HepG2 (cell line): ENCODE measurements around the gene ZNF227. TPM values are rescaled to one million over a fixed set of nuclear protein-coding genes. Genes with fewer than 3 reads are reported as not detected.
A peak's percentile ranks its signal among the peaks of the same experiment; 100 is the strongest.

Experiments used
- ATAC-seq: fragments of 200-7000 bp; cut with Tn5 transposase; 3 replicates; pipeline ENCODE4 v1.9.1; 2020; ENCODE audit warnings: mild to moderate bottlenecking, moderate library complexity
- BruUV-seq: library from RNA; stranded (reverse); fragments of 400-500 nt; replicated peaks from 2 replicates; lab custom pipeline; 2021; lab: Mats Ljungman, UMichigan
- CTCF ChIA-PET: fragments of 300-600 bp; formaldehyde crosslinking; extraction: SDS; loops from one replicate; lab custom pipeline; 2021; ENCODE audit warnings: low total read pairs, inconsistent platforms, low intra/inter-chr PET ratio; lab: Yijun Ruan, JAX
- POLR2A ChIA-PET: fragments of 350-600 bp; sonication (Branson Sonifier 250); formaldehyde crosslinking; loops from one replicate; lab custom pipeline; 2020; ENCODE audit warnings: antibody characterized with exemption, inconsistent platforms; lab: Yijun Ruan, JAX
- DNase-seq: peaks from one replicate; pipeline ENCODE4 v3.0.0-alpha.2; 2015; ENCODE audit warnings: low spot score
- FAIRE-seq: peaks from 3 replicates; lab custom pipeline; 2011; peaks lifted over from hg19 to GRCh38; lab: Jason Lieb, UNC
- H2AFZ ChIP-seq: one replicate; pipeline ENCODE4 v1.6.1; 2011; ENCODE audit warnings: low read length, inconsistent platforms
- H3K27ac ChIP-seq: fragments of 300-600 bp; 3 replicates; pipeline ENCODE4 v1.8.0; 2011; ENCODE audit warnings: mixed run types, mild to moderate bottlenecking, mixed read lengths, low read length, inconsistent platforms; ENCODE audit not compliant: insufficient read depth; ENCODE audit errors: extremely low read length
- H3K27me3 ChIP-seq, 2 experiments: fragments of 200-600 bp in 1 of 2; 2 replicates in 1 of 2; 3 replicates in 1 of 2; pipeline versions ENCODE4 v1.6.0 to v1.8.0; 2011; ENCODE audit warnings: low read length in 2 of 2, mild to moderate bottlenecking in 2 of 2, moderate library complexity in 2 of 2, inconsistent platforms in 1 of 2; ENCODE audit not compliant: insufficient read depth in 2 of 2, control insufficient read depth in 1 of 2
- H3K36me3 ChIP-seq, 2 experiments: fragments of 200-600 bp in 1 of 2; replicated peaks in 1 of 2; 2 replicates in 1 of 2; 3 replicates in 1 of 2; pipeline versions ENCODE4 v1.5.1 to v1.8.0; 2011; ENCODE audit warnings: low read length in 2 of 2, inconsistent platforms in 1 of 2; ENCODE audit not compliant: insufficient read depth in 2 of 2, control insufficient read depth in 1 of 2
- H3K4me1 ChIP-seq: 2 replicates; pipeline ENCODE4 v1.5.1; 2012; ENCODE audit warnings: low read length, inconsistent platforms; ENCODE audit not compliant: insufficient read depth
- H3K4me2 ChIP-seq: 2 replicates; pipeline ENCODE4 v1.6.0; 2011; ENCODE audit warnings: low read depth, low read length, inconsistent platforms
- H3K4me3 ChIP-seq, 3 experiments: fragments of 200-600 bp in 1 of 3; sonication (generic), shearing (Covaris generic) in 1 of 3; replicated peaks in 1 of 3; 2 replicates each; pipeline ENCODE4 v1.5.1; 2011 to 2016; ENCODE audit warnings: low read length in 3 of 3, inconsistent platforms in 2 of 3, low read depth in 2 of 3, mild to moderate bottlenecking in 2 of 3, control low read depth in 1 of 3, mixed read lengths in 1 of 3; ENCODE audit not compliant: insufficient read depth in 1 of 3
- H3K79me2 ChIP-seq: one replicate; pipeline ENCODE4 v1.6.1; 2011; ENCODE audit warnings: low read length, inconsistent platforms; ENCODE audit not compliant: insufficient read depth
- H3K9ac ChIP-seq: 2 replicates; pipeline ENCODE4 v1.6.0; 2011; ENCODE audit warnings: mild to moderate bottlenecking, low read depth, low read length, inconsistent platforms; ENCODE audit not compliant: insufficient read depth
- H3K9me3 ChIP-seq: 2 replicates; pipeline ENCODE4 v1.5.1; 2012; ENCODE audit warnings: mild to moderate bottlenecking, low read length
- H4K20me1 ChIP-seq: 2 replicates; pipeline ENCODE4 v1.6.0; 2011; ENCODE audit warnings: inconsistent platforms, mild to moderate bottlenecking, low read length, moderate library complexity; ENCODE audit not compliant: insufficient read depth
- CBX2 ChIP-seq, 2 experiments: fragments of 200-600 bp in 1 of 2; sonication (generic); formaldehyde crosslinking in 1 of 2; IDR thresholded peaks; 2 replicates each; pipeline versions ENCODE4 v1.7.0 to v1.8.1; 2018 to 2022; ENCODE audit warnings: low read depth in 2 of 2, low read length in 1 of 2, mild to moderate bottlenecking in 1 of 2, missing genetic modification reagents in 1 of 2
- ELF4 ChIP-seq: sonication (generic); formaldehyde crosslinking; IDR thresholded peaks from 2 replicates; pipeline ENCODE4 v1.5.0; 2020; ENCODE audit warnings: missing genetic modification reagents, mild to moderate bottlenecking, moderate library complexity, borderline replicate concordance
- FOXK1 ChIP-seq: sonication (generic); formaldehyde crosslinking; IDR thresholded peaks from 2 replicates; pipeline ENCODE4 v1.4.0; 2020; ENCODE audit warnings: low read depth, missing genetic modification reagents, borderline replicate concordance
- MAF1 ChIP-seq: sonication (generic); formaldehyde crosslinking; IDR thresholded peaks from 2 replicates; pipeline ENCODE4 v1.5.0; 2020; ENCODE audit warnings: missing genetic modification reagents, borderline replicate concordance
- POLR2G ChIP-seq: fragments of 200-400 bp; formaldehyde crosslinking; IDR thresholded peaks from 2 replicates; pipeline ENCODE4 v1.6.1; 2018; ENCODE audit warnings: mild to moderate bottlenecking, low read depth, low read length, moderate library complexity
- SALL2 ChIP-seq: sonication (generic); formaldehyde crosslinking; IDR thresholded peaks from 2 replicates; pipeline ENCODE4 v1.8.1; 2023; ENCODE audit warnings: mild to moderate bottlenecking, missing genetic modification reagents, inconsistent platforms
- TAF15 ChIP-seq: fragments of 200-400 bp; formaldehyde crosslinking; IDR thresholded peaks from one replicate; pipeline ENCODE4 v1.6.1; 2018; ENCODE audit warnings: mild to moderate bottlenecking, low read depth, low read length; ENCODE audit not compliant: poor library complexity, severe bottlenecking
- TCF7L2 ChIP-seq: IDR thresholded peaks from 2 replicates; pipeline ENCODE4 v1.6.1; 2011; ENCODE audit warnings: mild to moderate bottlenecking, low read depth, low read length, moderate library complexity
- XBP1 ChIP-seq: sonication (generic); formaldehyde crosslinking; IDR thresholded peaks from 2 replicates; pipeline ENCODE4 v1.5.0; 2020; ENCODE audit warnings: missing genetic modification reagents
- YY1 ChIP-seq: IDR thresholded peaks from 2 replicates; pipeline ENCODE4 v1.6.1; 2011; ENCODE audit warnings: low read length, low read depth, moderate library complexity, mild to moderate bottlenecking; ENCODE audit not compliant: insufficient read depth, insufficient replicate concordance
- ZKSCAN8 ChIP-seq: IDR thresholded peaks from 2 replicates; pipeline ENCODE4 v1.6.1; 2016; ENCODE audit warnings: borderline replicate concordance, missing genetic modification reagents, missing compliant biosample characterization
- ZNF256 ChIP-seq: sonication (generic); formaldehyde crosslinking; conservative IDR thresholded peaks from 2 replicates; pipeline ENCODE4 v1.4.0; 2020; ENCODE audit warnings: missing genetic modification reagents
- ZNF724P ChIP-seq: sonication (generic); formaldehyde crosslinking; IDR thresholded peaks from 2 replicates; pipeline ENCODE4 v1.8.0; 2022; ENCODE audit warnings: missing genetic modification reagents, borderline replicate concordance
- WGBS: methylation state at CpG from one replicate; pipeline ENCODE4 v1.1.6; 2017; ENCODE audit warnings: low lambda C conversion rate; 5-methylcytosine and 5-hydroxymethylcytosine counted together
- in situ Hi-C: cut with HindIII; loops from 2 replicates; pipeline ENCODE4 v1.10.0; 2017; ENCODE audit warnings: low pct_unique_long_range_greater_than_20kb; ENCODE audit not compliant: extremely low pct_ligation_motif_present
- intact Hi-C: fragments of 100-400 bp; cut with micrococcal nuclease; formaldehyde crosslinking; loops from one replicate; pipeline ENCODE4 v1.10.0; 2022; ENCODE audit not compliant: unreplicated experiment
- polyA plus RNA-seq, 8 experiments: library from polyadenylated mRNA; depleted of rRNA in 3 of 8; stranded (reverse) in 7 of 8; unstranded in 1 of 8; fragments of >200 nt; fragmentation: Illumina TruSeq in 4 of 8; extraction: Trizol in 4 of 8; gene quantifications; 2 replicates each; pipeline versions ENCODE4 v1.2.1 to v1.2.3, GENCODE V29; 2011 to 2016; ENCODE audit warnings: low read depth in 4 of 8, missing spikeins in 1 of 8, mixed read lengths in 1 of 8; ENCODE audit not compliant: insufficient read depth in 1 of 8
- total RNA-seq, 5 experiments: library from RNA; depleted of rRNA; stranded (reverse); fragments of >200 nt; fragmentation: Illumina TruSeq; extraction: Trizol; gene quantifications; 2 replicates each; pipeline ENCODE4 v1.2.3, GENCODE V29; 2016; ENCODE audit warnings: low read depth in 1 of 5
- TF ChIP-seq, protein P1 (sequence below): sonication (generic); formaldehyde crosslinking; IDR thresholded peaks from 2 replicates; pipeline ENCODE4 v1.5.1; 2020; ENCODE audit warnings: missing genetic modification reagents, mild to moderate bottlenecking, borderline replicate concordance
- TF ChIP-seq, protein P2 (sequence below): sonication (generic); formaldehyde crosslinking; IDR thresholded peaks from 2 replicates; pipeline ENCODE4 v1.5.1; 2020; ENCODE audit warnings: mild to moderate bottlenecking, missing genetic modification reagents, moderate library complexity
- TF ChIP-seq, protein P3 (sequence below): sonication (generic); formaldehyde crosslinking; IDR thresholded peaks from 2 replicates; pipeline ENCODE4 v1.4.0; 2020; ENCODE audit warnings: missing genetic modification reagents, mild to moderate bottlenecking, borderline replicate concordance

The ZNF227 gene
- total and polyA plus RNA-seq, 2 of the 13 experiments (the other 11 are each of a cell fraction or from before 2014, with no cell fraction given) = 3.1 to 16.8 TPM

DNA sequence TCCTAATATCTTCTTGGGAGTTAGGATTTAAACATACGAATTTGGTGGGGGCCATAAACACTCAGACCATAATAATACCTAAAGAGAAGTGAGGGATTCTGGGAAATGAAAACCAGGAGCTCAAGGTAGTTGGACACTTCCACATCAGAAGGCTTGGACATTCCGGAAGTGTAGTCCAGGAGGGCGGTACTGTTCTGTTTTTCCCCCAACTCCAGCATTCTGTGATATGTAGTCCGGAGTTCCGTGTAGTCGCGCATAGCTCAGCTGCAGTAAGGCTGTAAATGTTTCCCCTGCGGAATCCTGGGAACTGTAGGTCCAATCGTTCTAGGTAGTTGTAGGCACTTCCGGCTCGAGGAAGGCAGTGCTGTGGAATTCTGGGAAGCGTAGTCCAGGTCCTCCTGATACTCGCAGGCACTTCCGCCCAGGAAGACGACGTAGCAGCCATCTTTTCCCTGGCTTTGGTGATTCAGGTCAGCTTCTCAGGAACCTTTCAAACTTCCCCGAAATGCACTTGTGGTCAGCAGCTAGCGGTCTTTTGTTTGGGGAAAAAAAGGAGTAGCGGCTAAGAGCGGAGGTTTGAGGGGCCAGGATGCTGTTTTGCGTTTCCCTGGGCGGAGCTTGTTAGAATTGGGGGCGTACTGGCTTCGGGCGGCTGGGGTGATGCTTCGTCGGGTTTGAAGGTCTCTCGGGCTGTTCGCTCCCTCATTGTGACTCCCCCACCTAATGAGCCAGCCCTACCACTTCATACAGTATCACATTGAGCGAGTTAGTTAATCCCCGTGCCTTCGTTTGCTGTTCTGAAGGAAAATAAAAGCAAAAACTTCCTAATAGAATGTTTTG, 47.4 kb upstream of the ZNF227 start, which contains the start of gene ZNF226:
TSS of gene ZNF226 (plus strand) at position 428 of the 840 bp plus-strand sequence. CDS start 4,981 bp downstream, outside the sequence.
- peaks cover 6% of the 10 kb centered on the region for H3K79me2 ChIP-seq
- peak within 1 kb of the TSS; percentile 95 for H2AFZ ChIP-seq
- POLR2A ChIA-PET = interaction anchor here (0.8 to 3.5 kb wide), 18 partner anchors 11 to 336 kb away, joined by 3 to 36 read pairs (median 8); partner anchors contain the start of genes ZNF112, ZNF180, ZNF221 and ZNF223
- TSS peak; percentile 78 for BruUV-seq
- ATAC-seq = peak; percentile 99
- peak within 1 kb of the TSS; percentile 80 for H3K9ac ChIP-seq
- CTCF ChIA-PET = no interaction called here
- peak within 1 kb of the TSS; percentile 79 to 96 (median 80) for H3K4me3 ChIP-seq
- no peaks in the 10 kb centered on the region for H3K9me3 ChIP-seq
- H3K36me3 ChIP-seq = peaks cover 6 to 9% of the 10 kb centered on the region in 2 experiments; a peak in 4 of 5 replicates
- WGBS = 0% methylated on average over 24 of the region's 32 CpGs
- intact Hi-C loops = loop anchor here (1.0 kb wide), 2 partner anchors 24 to 71 kb away; partner anchors contain the start of genes ZNF224 and ZNF234
- in situ Hi-C loops = no loop called here
- peak within 1 kb of the TSS; percentile 92 for H3K4me2 ChIP-seq
- peak; percentile 100 for FAIRE-seq
- peak within 1 kb of the TSS; percentile 69 for H3K27ac ChIP-seq
- peak; percentile 99 for DNase-seq
- no peaks in the 10 kb centered on the region for H3K27me3 ChIP-seq
- H4K20me1 ChIP-seq = no peaks in the 10 kb centered on the region
- H3K4me1 ChIP-seq = peaks cover 21% of the 10 kb centered on the region
- TF ChIP-seq ZNF256 (CRISPR knock-in tag) (peak; percentile 74; the same call in 1 of the 2 replicates), MAF1 (CRISPR knock-in tag) (0 out of 2 replicates have a peak, but pooled peaks have one; percentile 44), XBP1 (CRISPR knock-in tag) (no peak), CBX2 (IDR thresholded peaks at IDR 0.05; ENCODE audit: low read depth, low read length) (no peak), CBX2 (CRISPR knock-in tag; IDR thresholded peaks at IDR 0.05; ENCODE audit: low read depth) (no peak), TAF15 (no peak), FOXK1 (CRISPR knock-in tag) (peak; percentile 90), YY1 (peak; percentile 92), POLR2G (peak; percentile 85), SALL2 (CRISPR knock-in tag) (peak; percentile 56; the same call in 1 of the 2 replicates), ZKSCAN8 (CRISPR knock-in tag) (no peak), TCF7L2 (no peak), ELF4 (peak; percentile 89; the same call in 1 of the 2 replicates), ZNF724P (CRISPR knock-in tag) (no peak)
- TF ChIP-seq, protein P1, sequence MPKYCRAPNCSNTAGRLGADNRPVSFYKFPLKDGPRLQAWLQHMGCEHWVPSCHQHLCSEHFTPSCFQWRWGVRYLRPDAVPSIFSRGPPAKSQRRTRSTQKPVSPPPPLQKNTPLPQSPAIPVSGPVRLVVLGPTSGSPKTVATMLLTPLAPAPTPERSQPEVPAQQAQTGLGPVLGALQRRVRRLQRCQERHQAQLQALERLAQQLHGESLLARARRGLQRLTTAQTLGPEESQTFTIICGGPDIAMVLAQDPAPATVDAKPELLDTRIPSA = no peak
- TF ChIP-seq, protein P2, sequence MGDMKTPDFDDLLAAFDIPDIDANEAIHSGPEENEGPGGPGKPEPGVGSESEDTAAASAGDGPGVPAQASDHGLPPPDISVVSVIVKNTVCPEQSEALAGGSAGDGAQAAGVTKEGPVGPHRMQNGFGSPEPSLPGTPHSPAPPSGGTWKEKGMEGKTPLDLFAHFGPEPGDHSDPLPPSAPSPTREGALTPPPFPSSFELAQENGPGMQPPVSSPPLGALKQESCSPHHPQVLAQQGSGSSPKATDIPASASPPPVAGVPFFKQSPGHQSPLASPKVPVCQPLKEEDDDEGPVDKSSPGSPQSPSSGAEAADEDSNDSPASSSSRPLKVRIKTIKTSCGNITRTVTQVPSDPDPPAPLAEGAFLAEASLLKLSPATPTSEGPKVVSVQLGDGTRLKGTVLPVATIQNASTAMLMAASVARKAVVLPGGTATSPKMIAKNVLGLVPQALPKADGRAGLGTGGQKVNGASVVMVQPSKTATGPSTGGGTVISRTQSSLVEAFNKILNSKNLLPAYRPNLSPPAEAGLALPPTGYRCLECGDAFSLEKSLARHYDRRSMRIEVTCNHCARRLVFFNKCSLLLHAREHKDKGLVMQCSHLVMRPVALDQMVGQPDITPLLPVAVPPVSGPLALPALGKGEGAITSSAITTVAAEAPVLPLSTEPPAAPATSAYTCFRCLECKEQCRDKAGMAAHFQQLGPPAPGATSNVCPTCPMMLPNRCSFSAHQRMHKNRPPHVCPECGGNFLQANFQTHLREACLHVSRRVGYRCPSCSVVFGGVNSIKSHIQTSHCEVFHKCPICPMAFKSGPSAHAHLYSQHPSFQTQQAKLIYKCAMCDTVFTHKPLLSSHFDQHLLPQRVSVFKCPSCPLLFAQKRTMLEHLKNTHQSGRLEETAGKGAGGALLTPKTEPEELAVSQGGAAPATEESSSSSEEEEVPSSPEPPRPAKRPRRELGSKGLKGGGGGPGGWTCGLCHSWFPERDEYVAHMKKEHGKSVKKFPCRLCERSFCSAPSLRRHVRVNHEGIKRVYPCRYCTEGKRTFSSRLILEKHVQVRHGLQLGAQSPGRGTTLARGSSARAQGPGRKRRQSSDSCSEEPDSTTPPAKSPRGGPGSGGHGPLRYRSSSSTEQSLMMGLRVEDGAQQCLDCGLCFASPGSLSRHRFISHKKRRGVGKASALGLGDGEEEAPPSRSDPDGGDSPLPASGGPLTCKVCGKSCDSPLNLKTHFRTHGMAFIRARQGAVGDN (CRISPR knock-in tag) = peak; percentile 41
- TF ChIP-seq, protein P3, sequence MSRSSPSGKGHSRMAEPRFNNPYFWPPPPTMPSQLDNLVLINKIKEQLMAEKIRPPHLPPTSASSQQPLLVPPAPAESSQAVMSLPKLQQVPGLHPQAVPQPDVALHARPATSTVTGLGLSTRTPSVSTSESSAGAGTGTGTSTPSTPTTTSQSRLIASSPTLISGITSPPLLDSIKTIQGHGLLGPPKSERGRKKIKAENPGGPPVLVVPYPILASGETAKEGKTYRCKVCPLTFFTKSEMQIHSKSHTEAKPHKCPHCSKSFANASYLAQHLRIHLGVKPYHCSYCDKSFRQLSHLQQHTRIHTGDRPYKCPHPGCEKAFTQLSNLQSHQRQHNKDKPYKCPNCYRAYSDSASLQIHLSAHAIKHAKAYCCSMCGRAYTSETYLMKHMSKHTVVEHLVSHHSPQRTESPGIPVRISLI (CRISPR knock-in tag) = peak; percentile 35; the same call in 1 of the 2 replicates
